CD4-positive, alpha-beta memory T cell (primary cell): ENCODE results near the gene FAM200A. TPM values are rescaled to one million over a fixed set of nuclear protein-coding genes. Genes with fewer than 3 reads are reported as not detected.
"Not testable (repeated sequence)": the region's sequence is repeated elsewhere in the genome, so short reads cannot be mapped to it uniquely, and the experiment has no call there.

Experiments used
- CTCF ChIA-PET: fragments of 350-600 bp; sonication (Branson Sonifier 250); formaldehyde crosslinking; loops from one replicate; lab custom pipeline; 2021; ENCODE audit warnings: inconsistent platforms; ENCODE audit not compliant: partially characterized antibody; lab: Charles Lee
- POLR2A ChIA-PET: fragments of 350-600 bp; sonication (Branson Sonifier 250); formaldehyde crosslinking; loops from one replicate; lab custom pipeline; 2021; ENCODE audit not compliant: partially characterized antibody; lab: Charles Lee
- DNase-seq, 5 donors: peaks; one replicate each; pipeline versions ENCODE4 v3.0.0 to v3.0.0-alpha.2; 2020 to 2022; ENCODE audit warnings: mixed read lengths in 1 of 5
- H3K27ac ChIP-seq: one replicate; pipeline ENCODE4 v1.7.0; 2013; ENCODE audit warnings: low read depth, low read length
- H3K27me3 ChIP-seq: 2 replicates; pipeline ENCODE4 v1.7.0; 2013; ENCODE audit warnings: mild to moderate bottlenecking, low read length, moderate library complexity; ENCODE audit not compliant: insufficient read depth
- H3K36me3 ChIP-seq: 2 replicates; pipeline ENCODE4 v1.7.0; 2013; ENCODE audit warnings: mild to moderate bottlenecking, low read length, moderate library complexity; ENCODE audit not compliant: insufficient read depth
- H3K4me1 ChIP-seq: 2 replicates; pipeline ENCODE4 v1.7.0; 2013; ENCODE audit warnings: mild to moderate bottlenecking, low read length, moderate library complexity; ENCODE audit not compliant: insufficient read depth
- H3K4me3 ChIP-seq, 2 donors: one replicate each; pipeline ENCODE4 v1.7.0; 2013; ENCODE audit warnings: low read length in 2 of 2, mild to moderate bottlenecking in 1 of 2
- H3K9me3 ChIP-seq, 2 donors: one replicate each; pipeline ENCODE4 v1.7.0; 2013; ENCODE audit warnings: low read length in 2 of 2, control low read depth in 1 of 2; ENCODE audit not compliant: control insufficient read depth in 1 of 2
- H3K27ac Mint-ChIP-seq, 7 donors: one replicate each; pipeline ENCODE4 v1.8.0; 2020 to 2021; ENCODE audit warnings: mixed read lengths in 7 of 7, mild to moderate bottlenecking in 6 of 7, inconsistent platforms in 3 of 7, moderate library complexity in 3 of 7
- H3K27me3 Mint-ChIP-seq, 2 donors: one replicate each; pipeline ENCODE4 v1.8.0; 2020 to 2021; ENCODE audit warnings: mixed read lengths in 2 of 2
- H3K36me3 Mint-ChIP-seq, 2 donors: one replicate each; pipeline ENCODE4 v1.8.0; 2020 to 2021; ENCODE audit warnings: mixed read lengths in 2 of 2, inconsistent platforms in 1 of 2, mild to moderate bottlenecking in 1 of 2
- H3K4me1 Mint-ChIP-seq, 4 donors: one replicate each; pipeline ENCODE4 v1.8.0; 2020 to 2021; ENCODE audit warnings: mixed read lengths in 4 of 4, mild to moderate bottlenecking in 1 of 4
- H3K4me3 Mint-ChIP-seq, 8 donors: one replicate each; pipeline ENCODE4 v1.8.0; 2020 to 2021; ENCODE audit warnings: mixed read lengths in 8 of 8, mild to moderate bottlenecking in 7 of 8, moderate library complexity in 6 of 8, inconsistent platforms in 3 of 8
- H3K9me3 Mint-ChIP-seq, 8 donors: one replicate each; pipeline ENCODE4 v1.8.0; 2020 to 2021; ENCODE audit warnings: mixed read lengths in 8 of 8, mild to moderate bottlenecking in 5 of 8, inconsistent platforms in 3 of 8, moderate library complexity in 1 of 8
- intact Hi-C: fragments of 100-400 bp; cut with micrococcal nuclease; formaldehyde crosslinking; loops from one replicate; pipeline ENCODE4 v1.15.1; 2023
- polyA plus RNA-seq, 2 donors: library from polyadenylated mRNA; unstranded; fragments of 300-500 nt; fragmentation: Illumina TruSeq; gene quantifications; one replicate each; pipeline ENCODE4 v1.2.3, GENCODE V29; 2021
- total RNA-seq, 2 experiments: library from RNA; stranded (reverse); gene quantifications; one replicate each; pipeline ENCODE4 v1.2.3, GENCODE V29; 2021

FAM200A gene
- total and polyA plus RNA-seq, 4 experiments from 2014 or later, result 1.6 to 13.0 (median 9.4) TPM

DNA sequence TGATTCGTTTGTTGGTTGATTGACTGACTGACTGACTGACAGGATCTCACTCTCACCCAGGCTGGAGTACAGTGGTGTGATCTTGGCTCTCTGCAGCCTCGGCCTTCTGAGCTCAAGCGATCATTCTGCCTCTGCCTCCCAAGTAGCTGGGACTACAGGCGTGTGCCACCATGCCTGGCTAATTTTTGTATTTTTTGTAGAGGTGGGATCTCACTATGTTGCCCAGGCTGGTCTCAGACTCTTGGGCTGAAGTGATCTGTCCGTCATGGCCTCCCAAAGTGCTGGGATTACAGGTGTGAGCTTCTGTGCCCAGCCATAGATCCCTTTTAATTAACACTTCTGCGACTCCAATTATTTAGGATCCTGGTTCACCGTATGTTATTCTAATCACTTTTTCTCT lies 16.9 kb upstream of the FAM200A start:
- CTCF ChIA-PET, H3K9me3 Mint-ChIP-seq, intact Hi-C loops, DNase-seq, H3K4me3 ChIP-seq, H3K9me3 ChIP-seq, H3K27me3 ChIP-seq, H3K4me3 Mint-ChIP-seq, H3K4me1 ChIP-seq, H3K27me3 Mint-ChIP-seq, H3K27ac ChIP-seq: not testable (repeated sequence)
- H3K36me3 ChIP-seq, result peaks cover 32% of the 10 kb centered on the region
- peak overlapping the region in 1 of 7 donors; percentile 25 for H3K27ac Mint-ChIP-seq
- POLR2A ChIA-PET, result interaction anchor here (1.5 kb wide), 1 partner anchor 10 kb away, joined by 5 read pairs; the partner anchor contains the start of gene ZNF655
- peaks cover 44 to 70% of the 10 kb centered on the region in 2 donors for H3K36me3 Mint-ChIP-seq
- peaks cover 9 to 27% (median 12%) of the 10 kb centered on the region in 4 donors for H3K4me1 Mint-ChIP-seq

DNA sequence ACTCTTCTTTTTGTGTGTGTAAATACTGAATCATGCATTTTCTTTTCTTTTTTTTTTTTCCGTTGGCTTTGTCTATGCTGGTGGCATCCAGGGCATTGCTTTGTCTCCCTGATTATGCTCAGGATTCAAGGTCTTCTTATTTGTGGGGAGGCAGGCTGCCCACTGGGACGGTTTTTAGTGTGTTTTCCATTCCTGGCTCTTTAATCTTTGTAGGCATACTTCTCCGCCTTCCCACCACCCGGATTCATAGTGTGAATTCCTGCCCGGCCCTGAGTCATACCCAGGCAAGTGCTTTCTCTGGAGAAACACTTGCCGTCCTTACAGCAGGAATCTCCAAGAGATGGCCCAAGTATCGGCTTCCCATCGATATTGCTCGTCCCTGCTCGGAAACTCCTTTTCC lies 11.7 kb upstream of the FAM200A start:
- no peak overlapping the region for H3K27ac ChIP-seq
- CTCF ChIA-PET, result no interaction called here
- H3K9me3 ChIP-seq, result no peaks in the 10 kb centered on the region
- H3K4me3 ChIP-seq, result no peak overlapping the region
- intact Hi-C loops, result no loop called here
- Mint-ChIP-seq H3K27me3 (no peaks in the 10 kb centered on the region), H3K9me3 (no peaks in the 10 kb centered on the region), H3K4me3 (peak overlapping the region in 1 of 8 donors; percentile 13), H3K4me1 (peaks cover 19 to 40% (median 32%) of the 10 kb centered on the region in 4 donors), H3K36me3 (peaks cover 42 to 67% of the 10 kb centered on the region in 2 donors), H3K27ac (peak overlapping the region in 3 of 7 donors; percentile 23 to 59 (median 45))
- POLR2A ChIA-PET, result no interaction called here
- H3K27me3 ChIP-seq, result no peaks in the 10 kb centered on the region
- no peak for DNase-seq
- peaks cover 18% of the 10 kb centered on the region for H3K4me1 ChIP-seq
- H3K36me3 ChIP-seq, result peaks cover 57% of the 10 kb centered on the region

- H3K36me3 ChIP-seq, result peaks cover 57% of the 10 kb centered on the region
These were observed 10.9 kb upstream of the FAM200A start for GRCh38 chr7:99562832-99563231.

GRCh38 chr7:99562114-99562784 lies 10.3 kb upstream of the FAM200A start:
- Mint-ChIP-seq H3K4me3 (peak overlapping the region in 2 of 8 donors; percentile 28 to 46), H3K4me1 (peaks cover 25 to 53% (median 41%) of the 10 kb centered on the region in 4 donors), H3K9me3 (no peaks in the 10 kb centered on the region), H3K36me3 (peaks cover 45 to 75% of the 10 kb centered on the region in 2 donors), H3K27me3 (no peaks in the 10 kb centered on the region), H3K27ac (peak overlapping the region in 6 of 7 donors; percentile 2 to 84 (median 64))
- H3K9me3 ChIP-seq, result no peaks in the 10 kb centered on the region
- no peak for DNase-seq
- H3K27me3 ChIP-seq, result no peaks in the 10 kb centered on the region
- H3K4me1 ChIP-seq, result peaks cover 22% of the 10 kb centered on the region
- no peak overlapping the region for H3K27ac ChIP-seq
- peaks cover 57% of the 10 kb centered on the region for H3K36me3 ChIP-seq
- CTCF ChIA-PET, result no interaction called here
- intact Hi-C loops, result no loop called here
- H3K4me3 ChIP-seq, result no peak overlapping the region
- POLR2A ChIA-PET, result no interaction called here

More at GRCh38 chr7:99562832-99563231, 10.9 kb upstream of the FAM200A start:
- H3K27ac Mint-ChIP-seq, result peak overlapping the region in 4 of 7 donors; percentile 3 to 81 (median 41)
- H3K4me3 ChIP-seq, result no peak overlapping the region
- H3K27me3 Mint-ChIP-seq, result no peaks in the 10 kb centered on the region
- H3K27ac ChIP-seq, result no peak overlapping the region
- H3K4me1 Mint-ChIP-seq, result peaks cover 22 to 47% (median 37%) of the 10 kb centered on the region in 4 donors
- intact Hi-C loops, result no loop called here
- no peaks in the 10 kb centered on the region for H3K27me3 ChIP-seq
- H3K4me3 Mint-ChIP-seq, result peak overlapping the region in 1 of 8 donors; percentile 46
- ChIA-PET CTCF (no interaction called here), POLR2A (no interaction called here)
- H3K9me3 ChIP-seq, result no peaks in the 10 kb centered on the region
- peaks cover 18% of the 10 kb centered on the region for H3K4me1 ChIP-seq
- DNase-seq, result peak in 1 of 5 donors; percentile 51
- peaks cover 45 to 72% of the 10 kb centered on the region in 2 donors for H3K36me3 Mint-ChIP-seq
- no peaks in the 10 kb centered on the region for H3K9me3 Mint-ChIP-seq

GRCh38 chr7:99561737-99562051 lies 9.8 kb upstream of the FAM200A start:
- H3K4me1 Mint-ChIP-seq, result peaks cover 27 to 58% (median 45%) of the 10 kb centered on the region in 4 donors
- intact Hi-C loops, result no loop called here
- no peak for DNase-seq
- peaks cover 45 to 77% of the 10 kb centered on the region in 2 donors for H3K36me3 Mint-ChIP-seq
- peak overlapping the region in 2 of 8 donors; percentile 28 to 46 for H3K4me3 Mint-ChIP-seq
- Histone ChIP-seq H3K27me3 (no peaks in the 10 kb centered on the region), H3K4me1 (peaks cover 27% of the 10 kb centered on the region), H3K27ac (no peak overlapping the region), H3K9me3 (no peaks in the 10 kb centered on the region), H3K4me3 (no peak overlapping the region), H3K36me3 (peaks cover 57% of the 10 kb centered on the region)
- H3K27me3 Mint-ChIP-seq, result no peaks in the 10 kb centered on the region
- peak overlapping the region in 3 of 7 donors; percentile 3 to 84 (median 13) for H3K27ac Mint-ChIP-seq
- H3K9me3 Mint-ChIP-seq, result no peaks in the 10 kb centered on the region
- POLR2A ChIA-PET, result no interaction called here
- CTCF ChIA-PET, result no interaction called here

DNA sequence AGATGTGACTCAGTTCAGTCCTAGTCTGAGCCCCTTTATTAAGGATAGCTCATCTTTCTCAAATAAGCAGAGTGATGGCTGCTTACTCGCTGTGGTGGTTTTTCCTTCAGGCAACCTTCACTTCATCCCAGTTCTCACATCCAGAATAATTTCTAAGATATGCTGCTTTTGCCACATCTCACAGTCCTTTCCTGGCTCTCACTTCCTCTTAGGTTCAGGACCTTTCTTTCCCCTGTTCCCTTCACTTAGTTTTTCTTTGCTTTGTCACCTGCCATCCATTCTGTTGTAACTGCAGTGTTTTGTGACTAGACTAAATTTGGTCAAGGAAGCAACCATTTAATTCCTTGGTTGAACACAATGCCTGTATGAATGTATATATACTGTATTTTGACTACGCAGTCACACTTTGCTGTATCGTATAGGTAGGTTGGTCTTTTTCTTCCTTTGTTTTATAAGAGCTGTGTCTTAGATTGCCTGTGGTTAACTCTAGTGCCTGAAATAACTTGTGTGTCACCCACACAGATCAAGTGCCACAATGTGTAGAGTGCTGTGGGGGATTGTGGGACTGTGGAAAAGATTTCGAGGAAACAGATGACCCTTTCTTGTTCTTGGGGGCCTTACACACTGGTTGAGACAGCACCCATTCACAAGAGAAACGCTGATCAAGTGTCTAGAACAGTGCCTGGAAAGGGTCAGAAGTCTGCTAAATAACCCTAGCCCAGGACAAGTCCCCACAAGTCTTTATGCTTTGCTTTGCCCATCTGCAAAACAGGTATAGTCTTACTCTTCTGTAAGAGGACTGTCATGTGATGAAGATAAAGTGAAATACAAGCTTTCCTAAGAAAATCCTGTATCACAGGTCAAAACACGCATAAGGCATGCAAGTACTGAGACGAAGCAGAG lies 9.2 kb upstream of the FAM200A start:
- H3K4me1 ChIP-seq, result peaks cover 33% of the 10 kb centered on the region
- ChIA-PET POLR2A (interaction anchor here (4.7 kb wide), 2 partner anchors 55 to 153 kb away, joined by 34 to 53 read pairs; partner anchors contain the start of genes BUD31, PDAP1 and ZSCAN25), CTCF (no interaction called here)
- no peaks in the 10 kb centered on the region for H3K27me3 ChIP-seq
- H3K9me3 ChIP-seq, result no peaks in the 10 kb centered on the region
- peak overlapping the region; percentile 77 to 98 (median 83) for H3K27ac Mint-ChIP-seq
- no peaks in the 10 kb centered on the region for H3K9me3 Mint-ChIP-seq
- peaks cover 29 to 61% (median 44%) of the 10 kb centered on the region in 4 donors for H3K4me1 Mint-ChIP-seq
- no peak overlapping the region for H3K4me3 ChIP-seq
- H3K27me3 Mint-ChIP-seq, result no peaks in the 10 kb centered on the region
- H3K36me3 Mint-ChIP-seq, result peaks cover 42 to 76% of the 10 kb centered on the region in 2 donors
- intact Hi-C loops, result no loop called here
- peak overlapping the region; percentile 1 for H3K27ac ChIP-seq
- peak overlapping the region in 7 of 8 donors; percentile 8 to 73 (median 58) for H3K4me3 Mint-ChIP-seq
- peaks cover 54% of the 10 kb centered on the region for H3K36me3 ChIP-seq
- DNase-seq, result no peak
